Measurements from ENCODE around the gene ZBTB16. TPM values are rescaled to one million over a fixed set of nuclear protein-coding genes. Genes with fewer than 3 reads are reported as not detected.

Gene ZBTB16
- polyA plus RNA-seq, 1 donor from 2014 or later: 0.45 TPM

GRCh38 chr11:114273071-114273470 lies 213.6 kb downstream of the ZBTB16 start:
- no peak overlapping the region for H3K4me2 ChIP-seq (ENCODE audit: low read length)
- H3K4me3 ChIP-seq (ENCODE audit: low read length): no peak overlapping the region
- H3K79me2 ChIP-seq (replicated peaks; ENCODE audit: insufficient read depth, low read length): no peaks in the 10 kb centered on the region
- H3K27me3 ChIP-seq (ENCODE audit: insufficient read depth, low read depth, low read length): no peaks in the 10 kb centered on the region
- no peak overlapping the region for H3K27ac ChIP-seq (ENCODE audit: low read length)
- no peaks in the 10 kb centered on the region for H3K36me3 ChIP-seq (ENCODE audit: insufficient read depth, low read length)
- H3F3A ChIP-seq (ENCODE audit: insufficient read depth, low read length, poor library complexity, severe bottlenecking): no peaks in the 10 kb centered on the region
- H2AFZ ChIP-seq (ENCODE audit: low read depth, low read length): no peak overlapping the region
- no peak for TF ChIP-seq TAF1 (IDR thresholded peaks at IDR 0.05; ENCODE audit: low read depth)
- no peak for TF ChIP-seq RAD21 (conservative IDR thresholded peaks at IDR 0.05)
- TF ChIP-seq MXI1 (conservative IDR thresholded peaks at IDR 0.05; ENCODE audit: poor library complexity, severe bottlenecking): no peak
- no peak for TF ChIP-seq EP300 (conservative IDR thresholded peaks at IDR 0.05; ENCODE audit: poor library complexity, severe bottlenecking)
- no peak for TF ChIP-seq CTCF (IDR thresholded peaks at IDR 0.05; ENCODE audit: poor library complexity, severe bottlenecking)
- H4K20me1 ChIP-seq (ENCODE audit: insufficient read depth): no peaks in the 10 kb centered on the region
- H3K9me2 ChIP-seq (ENCODE audit: insufficient read depth, low read length): no peaks in the 10 kb centered on the region
- no peaks in the 10 kb centered on the region for H3K9me3 ChIP-seq (ENCODE audit: low read length)
- H3K9ac ChIP-seq (ENCODE audit: low read length): no peak overlapping the region

DNA sequence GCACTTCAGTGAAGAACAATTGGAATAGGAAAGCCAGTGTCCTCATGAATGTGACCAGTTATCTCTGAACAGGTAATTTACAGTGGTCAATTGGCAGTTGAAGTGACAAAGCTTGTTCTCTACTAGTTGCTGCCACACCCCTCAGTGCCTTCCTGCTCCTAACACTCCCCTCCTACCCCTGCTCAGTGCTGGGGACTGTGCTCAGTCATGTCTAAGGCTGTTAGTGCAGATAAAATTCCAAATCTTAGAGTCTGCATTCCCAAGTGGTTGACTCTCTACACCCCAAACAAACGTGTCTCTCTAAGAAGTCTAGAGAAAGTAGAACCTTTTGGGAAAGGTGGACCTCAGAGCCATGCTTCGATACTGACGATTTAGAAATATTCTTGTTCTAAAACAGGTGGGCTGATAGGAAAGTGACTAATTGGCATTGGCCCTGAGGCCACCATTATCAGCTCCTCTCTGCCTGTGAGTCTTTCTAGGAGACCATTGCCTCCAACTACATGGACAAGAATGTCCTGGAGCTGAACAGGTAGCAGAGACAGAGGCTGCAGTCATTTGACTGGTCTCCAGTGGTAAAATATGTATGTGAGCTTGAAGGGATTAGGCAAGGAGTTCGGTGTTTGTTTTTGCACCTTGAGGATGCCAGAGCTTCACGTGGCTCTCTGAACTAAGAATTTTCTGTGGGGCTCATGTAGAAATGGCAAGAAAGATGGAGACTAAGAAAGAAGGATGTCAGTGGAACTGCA lies 214.6 kb downstream of the ZBTB16 start:
- H3F3A ChIP-seq (ENCODE audit: insufficient read depth, low read length, poor library complexity, severe bottlenecking): no peaks in the 10 kb centered on the region
- no peak overlapping the region for H3K4me3 ChIP-seq (ENCODE audit: low read length)
- TF ChIP-seq SMC3 (conservative IDR thresholded peaks at IDR 0.05; ENCODE audit: poor library complexity) (no peak), TAF1 (IDR thresholded peaks at IDR 0.05; ENCODE audit: low read depth) (no peak), REST (IDR thresholded peaks at IDR 0.05; ENCODE audit: borderline replicate concordance) (no peak), EP300 (conservative IDR thresholded peaks at IDR 0.05; ENCODE audit: poor library complexity, severe bottlenecking) (no peak), RAD21 (conservative IDR thresholded peaks at IDR 0.05) (no peak), CTCF (IDR thresholded peaks at IDR 0.05; ENCODE audit: poor library complexity, severe bottlenecking) (no peak), MXI1 (conservative IDR thresholded peaks at IDR 0.05; ENCODE audit: poor library complexity, severe bottlenecking) (no peak), EZH2 (IDR thresholded peaks at IDR 0.05; ENCODE audit: borderline replicate concordance, insufficient read depth, low read length, poor library complexity, severe bottlenecking) (no peak), POLR2AphosphoS5 (IDR thresholded peaks at IDR 0.05) (no peak)

More for the DNA sequence above, 214.6 kb downstream of the ZBTB16 start:
- Histone ChIP-seq H3K27ac (ENCODE audit: low read length) (no peak overlapping the region), H2AFZ (ENCODE audit: low read depth, low read length) (no peak overlapping the region), H3K9me3 (ENCODE audit: low read length) (no peaks in the 10 kb centered on the region), H3K9ac (ENCODE audit: low read length) (no peak overlapping the region), H4K20me1 (ENCODE audit: insufficient read depth) (no peaks in the 10 kb centered on the region), H3K4me2 (ENCODE audit: low read length) (no peak overlapping the region), H3K9me2 (ENCODE audit: insufficient read depth, low read length) (no peaks in the 10 kb centered on the region), H3K79me2 (replicated peaks; ENCODE audit: insufficient read depth, low read length) (no peaks in the 10 kb centered on the region), H3K36me3 (ENCODE audit: insufficient read depth, low read length) (no peaks in the 10 kb centered on the region), H3K27me3 (ENCODE audit: insufficient read depth, low read depth, low read length) (no peaks in the 10 kb centered on the region)
